ENCODE measurements around the gene EFCAB3.

DNA sequence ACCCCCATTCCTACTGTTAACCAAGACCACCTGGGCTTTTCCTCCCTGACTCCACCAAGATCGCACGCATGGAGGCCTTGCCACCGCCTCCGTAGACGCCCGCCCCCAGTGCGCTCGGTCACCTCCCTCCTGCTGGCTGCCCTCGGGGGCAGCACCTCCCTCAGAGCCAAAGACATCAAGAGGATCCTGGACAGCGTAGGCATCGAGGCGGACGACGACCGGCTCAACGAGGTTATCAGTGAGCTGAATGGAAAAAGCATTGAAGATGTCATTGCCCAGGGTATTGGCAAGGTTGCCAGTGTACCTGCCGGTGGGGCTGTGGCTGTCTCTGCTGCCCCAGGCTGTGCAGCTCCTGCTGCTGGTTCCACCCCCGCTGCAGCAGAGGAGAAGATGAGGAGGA, 1.2 kb downstream of the EFCAB3 start:
- TF ChIP-seq, protein P1, sequence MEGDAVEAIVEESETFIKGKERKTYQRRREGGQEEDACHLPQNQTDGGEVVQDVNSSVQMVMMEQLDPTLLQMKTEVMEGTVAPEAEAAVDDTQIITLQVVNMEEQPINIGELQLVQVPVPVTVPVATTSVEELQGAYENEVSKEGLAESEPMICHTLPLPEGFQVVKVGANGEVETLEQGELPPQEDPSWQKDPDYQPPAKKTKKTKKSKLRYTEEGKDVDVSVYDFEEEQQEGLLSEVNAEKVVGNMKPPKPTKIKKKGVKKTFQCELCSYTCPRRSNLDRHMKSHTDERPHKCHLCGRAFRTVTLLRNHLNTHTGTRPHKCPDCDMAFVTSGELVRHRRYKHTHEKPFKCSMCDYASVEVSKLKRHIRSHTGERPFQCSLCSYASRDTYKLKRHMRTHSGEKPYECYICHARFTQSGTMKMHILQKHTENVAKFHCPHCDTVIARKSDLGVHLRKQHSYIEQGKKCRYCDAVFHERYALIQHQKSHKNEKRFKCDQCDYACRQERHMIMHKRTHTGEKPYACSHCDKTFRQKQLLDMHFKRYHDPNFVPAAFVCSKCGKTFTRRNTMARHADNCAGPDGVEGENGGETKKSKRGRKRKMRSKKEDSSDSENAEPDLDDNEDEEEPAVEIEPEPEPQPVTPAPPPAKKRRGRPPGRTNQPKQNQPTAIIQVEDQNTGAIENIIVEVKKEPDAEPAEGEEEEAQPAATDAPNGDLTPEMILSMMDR (IDR thresholded peaks at IDR 0.05; ENCODE audit: insufficient read depth, low read depth, low read length) = no peak
- no peak for TF ChIP-seq EZH2 (IDR thresholded peaks at IDR 0.05; ENCODE audit: insufficient read depth, low read length)

Data from astrocyte (in vitro differentiated cells and primary cell).